Superior temporal gyrus (tissue), 1 donor: Measurements from ENCODE around the gene HVCN1.
"Not testable (repeated sequence)": the region's sequence is repeated elsewhere in the genome, so short reads cannot be mapped to it uniquely, and the experiment has no call there.

Experiments used
- DNase-seq: peaks from one replicate; pipeline ENCODE4 v3.0.0-alpha.2; 2016; ENCODE audit errors: extremely low spot score

The HVCN1 gene

GRCh38 chr12:110668480-110669192 lies 20.3 kb downstream of the HVCN1 start:
- no peak for DNase-seq

DNA sequence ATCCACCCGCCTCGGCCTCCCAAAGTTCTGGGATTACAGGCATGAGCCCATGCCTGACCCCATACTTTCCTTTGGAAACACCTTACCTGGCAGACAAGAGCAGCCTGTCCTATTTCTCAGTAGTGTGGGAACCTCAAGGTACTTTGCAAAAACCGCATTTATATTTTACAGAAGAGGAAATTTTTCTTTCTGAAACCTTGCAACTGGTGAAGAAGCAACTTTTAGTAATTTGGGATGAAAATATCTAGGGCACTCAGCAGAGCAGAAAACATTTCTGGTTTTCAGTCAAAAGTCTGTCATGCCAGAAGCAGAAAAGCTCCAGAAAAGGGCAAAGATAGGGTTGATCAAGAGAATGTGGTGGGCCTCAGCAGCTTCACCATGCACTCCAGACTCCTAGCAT lies 21.2 kb downstream of the HVCN1 start:
- DNase-seq = no peak

DNA sequence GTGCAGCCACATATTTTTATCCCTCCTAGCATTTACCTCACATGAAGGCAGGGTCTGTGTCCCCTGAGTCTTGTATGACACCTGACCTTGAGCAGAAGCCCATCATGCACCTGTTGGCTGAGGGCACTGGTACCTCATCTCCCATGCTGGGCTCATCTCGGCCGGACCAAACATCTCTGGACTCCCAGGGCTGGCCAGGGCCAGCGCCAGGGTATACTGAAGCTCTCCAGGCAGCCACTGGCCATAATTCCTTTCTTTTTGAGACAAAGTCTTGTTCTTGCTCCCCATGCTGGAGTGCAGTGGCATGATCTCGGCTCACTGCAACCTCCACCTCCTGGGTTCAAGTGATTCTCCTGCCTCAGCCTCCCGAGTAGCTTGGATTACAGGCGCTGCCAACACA lies 22.0 kb downstream of the HVCN1 start:
- no peak for DNase-seq

DNA sequence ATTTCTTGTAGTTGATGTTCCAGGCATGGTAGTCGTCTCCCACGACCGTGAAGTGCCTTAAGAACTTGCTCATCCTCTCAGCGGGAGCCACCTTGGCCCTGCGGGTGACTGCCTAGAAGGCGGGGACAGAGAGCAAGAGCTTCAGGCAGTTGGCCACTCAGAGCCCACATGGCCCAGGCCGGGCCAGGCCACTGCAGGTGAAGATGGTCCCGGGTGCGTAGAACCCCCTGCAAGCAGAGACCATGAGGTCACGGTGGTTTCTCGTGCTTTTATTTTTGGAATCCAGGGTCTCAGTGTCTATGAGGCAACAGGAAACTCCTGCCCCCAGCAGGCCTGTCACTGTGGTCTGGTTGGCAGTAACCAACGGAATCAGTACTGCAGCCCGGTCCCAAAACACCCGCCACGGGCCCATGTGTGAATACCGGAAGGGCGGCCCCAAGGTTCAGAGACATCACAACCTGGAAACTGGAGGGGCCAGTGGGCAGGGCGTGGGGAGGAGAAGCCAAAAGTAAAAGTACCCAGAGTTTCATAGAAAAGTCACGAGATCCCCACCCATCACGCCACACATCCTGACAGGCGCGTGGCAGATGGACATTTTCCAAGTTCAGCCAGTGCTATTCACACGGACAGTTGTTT lies 27.5 kb downstream of the HVCN1 start:
- no peak for DNase-seq

DNA sequence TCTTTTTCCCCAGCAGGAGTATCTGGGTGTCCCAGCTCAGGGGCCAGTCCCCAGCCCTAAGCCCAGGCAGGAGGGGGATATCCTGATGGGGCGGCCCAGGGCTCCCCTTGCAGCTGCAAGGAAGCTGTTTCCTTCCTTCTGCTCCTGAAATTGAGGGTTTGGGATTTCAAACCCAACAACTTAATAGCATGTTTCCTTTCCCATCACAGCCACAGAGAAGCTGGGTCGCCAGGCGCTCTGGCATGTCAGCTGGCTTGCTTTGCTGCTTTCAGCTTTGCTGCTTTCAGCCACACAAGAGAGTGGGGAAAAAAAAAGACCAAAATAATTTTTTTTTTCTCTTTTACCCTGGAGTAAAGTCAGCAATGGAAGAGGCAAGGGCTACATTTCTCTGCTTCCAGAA lies 30.0 kb downstream of the HVCN1 start:
- DNase-seq = no peak

GRCh38 chr12:110658242-110658641 lies 30.7 kb downstream of the HVCN1 start:
- no peak for DNase-seq

GRCh38 chr12:110657747-110658146 lies 31.2 kb downstream of the HVCN1 start:
- no peak for DNase-seq

DNA sequence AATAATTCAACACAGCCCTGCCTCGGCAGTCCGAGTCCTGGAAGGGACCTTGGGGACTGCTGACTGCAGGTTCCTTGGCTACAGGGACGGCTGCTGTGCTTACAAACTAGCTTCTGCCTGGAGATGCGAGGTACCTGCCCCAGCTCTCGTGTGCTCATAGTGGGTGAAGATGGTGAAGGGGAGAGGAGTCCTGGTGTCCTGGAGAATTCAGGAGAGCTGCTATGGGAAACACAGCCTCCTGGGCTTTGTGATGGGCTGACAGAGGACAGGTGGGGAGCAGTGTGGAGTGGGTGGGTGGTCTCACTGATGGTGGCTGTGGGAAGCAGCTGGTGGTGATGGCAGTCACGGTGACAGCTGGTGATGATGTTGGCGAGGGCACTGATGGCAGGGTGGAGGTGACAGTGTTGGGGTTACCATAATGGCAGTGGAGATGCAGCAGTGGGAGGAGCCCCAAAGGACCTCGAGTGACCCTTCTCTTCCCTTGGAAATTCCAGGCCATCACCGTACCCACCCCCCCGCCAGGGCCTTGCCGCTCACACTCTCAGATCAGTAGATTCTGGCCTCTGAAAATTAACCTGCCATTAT lies 32.8 kb downstream of the HVCN1 start:
- DNase-seq = no peak

DNA sequence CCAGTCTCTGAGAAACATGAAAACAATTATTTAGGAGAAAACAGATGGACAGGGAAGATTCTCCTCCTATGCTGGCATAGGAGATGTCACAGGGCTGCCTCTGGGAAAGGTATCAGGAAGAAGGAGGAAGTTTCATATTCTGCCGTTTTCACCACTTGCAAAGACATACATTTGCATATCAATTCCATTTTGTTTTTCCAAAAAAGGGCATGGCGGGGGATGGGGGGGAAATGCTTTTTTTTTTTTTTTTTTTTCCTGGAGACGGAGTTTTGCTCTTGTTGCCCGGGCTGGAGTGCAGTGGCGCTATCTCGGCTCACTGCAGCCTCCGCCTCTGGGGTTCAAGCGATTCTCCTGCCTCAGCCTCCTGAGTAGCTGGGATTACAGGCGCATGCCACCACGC lies 34.7 kb downstream of the HVCN1 start:
- not testable (repeated sequence) for DNase-seq

DNA sequence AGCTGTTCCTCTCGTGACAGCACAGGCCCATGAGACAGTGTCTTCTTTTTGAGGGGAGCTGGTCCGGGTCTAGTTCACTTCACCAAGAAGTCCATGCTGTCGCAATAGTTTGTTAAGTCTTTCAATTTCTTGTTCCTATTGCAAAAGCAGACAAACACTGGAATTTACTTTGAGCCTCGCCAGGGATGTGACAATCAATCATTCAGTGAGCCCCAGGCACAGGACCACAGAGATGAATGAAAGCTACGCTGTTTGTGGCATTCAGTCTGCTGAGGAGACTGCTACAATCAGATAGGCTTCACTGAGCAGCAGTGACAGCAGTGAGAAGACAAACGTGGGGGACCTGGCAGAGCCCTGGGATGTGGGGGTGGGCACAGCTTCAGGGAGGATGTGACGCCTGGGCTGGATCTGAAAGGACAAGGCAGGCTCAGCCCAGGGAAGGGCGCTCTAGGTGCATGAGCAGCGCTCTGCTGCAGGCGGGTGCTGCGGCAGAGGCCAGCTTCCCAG lies 39.5 kb downstream of the HVCN1 start:
- DNase-seq = no peak

DNA sequence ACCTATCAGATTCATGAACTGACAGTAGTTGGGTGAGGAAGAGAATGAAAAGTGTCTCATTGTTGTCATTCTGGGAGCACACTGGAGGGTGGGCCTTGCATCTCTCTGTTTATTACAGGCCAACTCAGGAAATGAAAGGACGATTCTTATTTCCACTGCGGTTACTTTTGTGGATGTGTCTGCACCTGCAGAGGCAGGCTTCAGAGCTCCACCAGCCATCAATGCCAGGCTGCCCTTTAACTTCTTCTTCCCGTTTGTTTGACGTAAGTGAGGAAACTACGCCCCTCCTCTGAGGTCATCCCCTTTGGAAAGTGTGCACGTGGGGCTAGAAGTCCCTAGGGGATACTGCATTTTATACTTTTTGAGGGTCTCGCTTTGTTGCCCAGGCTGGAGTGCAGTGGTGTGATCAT lies 41.3 kb downstream of the HVCN1 start:
- no peak for DNase-seq

DNA sequence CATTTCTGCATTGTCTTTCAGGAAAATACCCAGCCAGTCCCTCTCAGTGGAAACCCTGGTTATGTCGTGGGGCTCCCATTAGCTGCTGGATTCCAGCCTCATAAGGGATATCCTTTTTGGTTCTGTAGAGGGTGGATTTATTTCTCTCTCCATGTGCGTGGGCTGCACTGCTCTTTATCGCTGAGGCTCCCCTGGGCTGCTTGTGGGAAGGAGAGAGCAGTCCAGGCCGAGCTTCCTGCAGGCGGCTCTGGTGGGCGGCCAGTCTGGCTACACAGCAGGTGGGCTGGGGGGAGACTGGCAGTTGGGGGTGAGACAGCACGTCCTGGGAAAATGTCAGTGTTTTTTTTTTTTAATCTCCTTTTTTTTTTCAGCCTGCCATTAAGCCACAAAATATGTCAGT lies 47.4 kb downstream of the HVCN1 start:
- no peak for DNase-seq

- no peak for DNase-seq
Measured at GRCh38 chr12:110640275-110641025, 48.5 kb downstream of the HVCN1 start.

DNA sequence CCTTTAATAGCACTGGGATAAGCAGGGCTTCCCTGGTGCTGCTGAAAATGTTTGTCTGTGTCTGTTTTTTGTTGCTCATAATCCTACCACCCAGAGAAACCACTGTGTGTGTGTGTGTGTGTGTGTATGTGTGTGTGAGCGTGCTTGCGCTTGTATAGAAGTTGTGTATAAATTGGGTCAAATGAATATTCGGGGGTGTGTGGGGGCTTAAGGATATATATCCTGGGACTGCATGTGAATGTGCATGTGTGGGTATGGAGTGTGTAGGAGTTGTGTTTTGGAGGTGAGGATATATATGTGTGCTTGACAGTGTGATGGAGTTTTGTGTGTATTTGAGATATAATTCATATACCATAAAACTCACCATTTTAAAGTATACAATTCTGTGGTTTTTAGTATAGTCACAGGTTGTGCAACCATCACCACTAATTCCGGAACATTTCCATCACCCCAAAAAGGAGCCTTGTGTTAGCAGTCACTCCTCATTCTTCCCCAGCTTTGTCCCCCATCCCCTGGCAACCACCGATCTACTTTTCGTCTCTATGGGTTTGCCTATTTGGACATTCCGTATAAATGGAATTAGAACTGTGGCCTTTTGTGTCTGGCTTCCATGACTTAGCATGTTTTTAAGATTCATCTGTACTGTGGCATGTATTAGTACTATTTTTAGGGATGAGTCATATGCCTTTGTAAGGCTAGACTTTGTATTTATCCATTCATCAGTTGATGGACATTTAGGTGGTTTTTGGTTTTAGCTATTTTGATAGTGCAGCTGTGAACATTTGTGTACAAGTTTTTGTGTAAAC lies 49.4 kb downstream of the HVCN1 start:
- peak; percentile 57 for DNase-seq

GRCh38 chr12:110638796-110639195 lies 50.1 kb downstream of the HVCN1 start:
- no peak for DNase-seq

DNA sequence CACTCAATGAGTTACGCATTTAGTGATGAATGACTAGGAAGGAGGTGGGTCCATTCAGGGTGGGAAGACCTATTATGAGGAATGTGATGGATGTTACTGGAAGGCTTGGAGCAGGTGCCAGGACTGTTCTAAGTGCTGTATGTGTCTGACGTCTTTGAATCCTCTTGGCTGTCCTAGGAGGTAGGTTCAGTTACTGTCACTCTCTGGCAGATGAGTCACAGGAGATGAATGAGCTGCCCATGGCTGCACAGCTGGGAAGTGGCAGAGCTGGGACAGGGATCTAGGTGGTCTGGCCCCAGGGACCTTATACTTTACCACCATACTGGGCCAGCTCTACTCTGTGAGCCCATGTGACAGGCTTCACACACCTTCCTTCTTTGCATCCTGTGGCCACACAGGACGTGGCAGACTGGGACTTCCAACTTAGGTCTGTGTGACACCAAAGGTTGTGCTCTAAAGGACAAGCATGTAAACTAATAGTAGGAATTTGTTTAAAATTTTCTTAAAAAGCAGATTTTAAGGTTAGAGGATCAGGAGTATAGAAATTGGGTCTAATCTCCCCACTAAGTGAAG lies 51.0 kb downstream of the HVCN1 start:
- DNase-seq = no peak

GRCh38 chr12:110636516-110636915 lies 52.4 kb downstream of the HVCN1 start:
- no peak for DNase-seq

GRCh38 chr12:110635055-110635454 lies 53.9 kb downstream of the HVCN1 start:
- no peak for DNase-seq

DNA sequence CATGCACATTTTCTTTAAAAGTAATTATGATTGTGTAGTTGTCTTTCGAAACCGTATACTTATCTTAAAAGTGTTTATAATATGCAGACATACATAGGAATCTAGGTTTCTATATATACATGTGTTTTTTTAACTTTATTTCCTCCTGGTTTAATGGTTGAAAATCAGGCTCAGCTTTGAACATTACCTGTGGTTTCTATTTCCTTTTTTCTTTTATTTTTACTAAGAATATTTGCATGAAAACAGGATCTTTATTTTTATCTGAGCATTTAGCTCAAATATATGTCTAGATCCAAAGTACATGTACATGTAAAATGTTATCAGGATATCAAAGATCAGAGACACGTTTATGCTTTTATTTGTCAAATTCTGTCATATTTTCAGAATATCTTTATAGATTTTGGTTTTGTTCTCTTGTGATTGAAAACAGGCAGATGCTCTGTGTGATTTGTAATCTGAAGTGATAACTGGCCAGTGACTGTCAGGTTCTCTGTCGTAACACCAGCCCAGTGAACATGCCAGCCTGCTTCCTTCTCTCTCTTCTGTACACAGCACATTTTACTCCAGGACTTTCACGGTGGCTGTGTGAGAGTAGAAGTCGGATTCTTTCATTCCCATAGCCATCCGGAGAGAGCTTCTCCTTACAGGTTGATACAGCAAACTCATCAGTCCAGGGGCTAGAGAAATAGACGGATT lies 61.3 kb downstream of the HVCN1 start:
- DNase-seq = no peak

DNA sequence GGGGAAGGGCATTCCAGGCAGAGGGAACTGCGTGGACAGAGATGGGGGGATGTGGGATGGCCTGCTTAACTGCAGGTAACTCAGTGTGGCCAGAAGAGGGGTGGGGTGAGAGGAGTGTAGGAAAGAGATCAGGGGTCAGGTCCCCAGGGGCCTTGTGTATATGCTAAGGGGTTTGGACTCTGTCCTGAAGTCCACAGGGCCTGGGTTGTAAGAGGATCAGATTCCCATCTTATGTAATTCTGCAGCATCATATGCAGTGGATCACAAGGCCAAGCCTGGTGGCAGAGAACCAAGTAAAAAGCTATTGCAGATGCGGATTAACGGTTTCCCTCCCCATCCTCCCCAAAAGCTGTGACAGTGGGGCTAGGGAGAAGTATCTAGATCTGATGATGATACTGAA lies 66.3 kb downstream of the HVCN1 start:
- DNase-seq = no peak

- no peak for DNase-seq
Measured at GRCh38 chr12:110619534-110619953, 69.4 kb downstream of the HVCN1 start.
